Measurements from ENCODE around the gene PBX4.

DNA sequence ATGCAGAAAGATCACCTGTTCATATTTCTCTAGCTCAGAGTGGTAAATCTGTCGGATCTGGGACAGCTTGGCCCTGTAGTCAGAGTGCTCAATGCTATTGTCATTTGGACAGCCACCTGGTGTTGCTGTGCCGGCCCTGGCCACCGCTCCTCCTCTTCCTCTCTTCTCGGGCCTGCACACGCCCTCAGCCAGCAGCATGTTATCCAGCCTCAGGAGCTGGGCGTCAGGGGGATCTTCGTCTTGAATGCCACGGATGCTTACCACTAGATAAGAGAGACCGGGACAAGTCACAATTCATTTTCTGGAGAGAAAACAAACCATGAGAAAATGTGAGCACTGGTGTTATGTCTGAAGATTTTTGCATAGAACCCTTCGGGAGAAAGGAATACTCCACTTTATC, 47.9 kb downstream of the PBX4 start:
- TF ChIP-seq, protein P1, sequence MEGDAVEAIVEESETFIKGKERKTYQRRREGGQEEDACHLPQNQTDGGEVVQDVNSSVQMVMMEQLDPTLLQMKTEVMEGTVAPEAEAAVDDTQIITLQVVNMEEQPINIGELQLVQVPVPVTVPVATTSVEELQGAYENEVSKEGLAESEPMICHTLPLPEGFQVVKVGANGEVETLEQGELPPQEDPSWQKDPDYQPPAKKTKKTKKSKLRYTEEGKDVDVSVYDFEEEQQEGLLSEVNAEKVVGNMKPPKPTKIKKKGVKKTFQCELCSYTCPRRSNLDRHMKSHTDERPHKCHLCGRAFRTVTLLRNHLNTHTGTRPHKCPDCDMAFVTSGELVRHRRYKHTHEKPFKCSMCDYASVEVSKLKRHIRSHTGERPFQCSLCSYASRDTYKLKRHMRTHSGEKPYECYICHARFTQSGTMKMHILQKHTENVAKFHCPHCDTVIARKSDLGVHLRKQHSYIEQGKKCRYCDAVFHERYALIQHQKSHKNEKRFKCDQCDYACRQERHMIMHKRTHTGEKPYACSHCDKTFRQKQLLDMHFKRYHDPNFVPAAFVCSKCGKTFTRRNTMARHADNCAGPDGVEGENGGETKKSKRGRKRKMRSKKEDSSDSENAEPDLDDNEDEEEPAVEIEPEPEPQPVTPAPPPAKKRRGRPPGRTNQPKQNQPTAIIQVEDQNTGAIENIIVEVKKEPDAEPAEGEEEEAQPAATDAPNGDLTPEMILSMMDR (IDR thresholded peaks at IDR 0.05): no peak
- no peak for TF ChIP-seq POLR2A (IDR thresholded peaks at IDR 0.05)

Measured in uterus (tissue), 2 donors.